Esophagus squamous epithelium (tissue), 4 donors: ENCODE measurements around the gene KLHDC8B.

ENCODE experiments used
- CTCF ChIP-seq, 6 experiments: fragments of 450-650 bp in 4 of 6; fragments of 200-600 bp in 2 of 6; sonication (generic) in 2 of 6; IDR thresholded peaks; one replicate each; pipeline ENCODE4 v1.5.1; 2016 to 2019; ENCODE audit warnings: antibody characterized with exemption in 6 of 6, mild to moderate bottlenecking in 4 of 6, moderate library complexity in 4 of 6
- POLR2A ChIP-seq, 4 donors: fragments of 450-650 bp; IDR thresholded peaks; one replicate each; pipeline ENCODE4 v1.6.1; 2017; ENCODE audit warnings: antibody characterized with exemption in 4 of 4, mild to moderate bottlenecking in 4 of 4, moderate library complexity in 3 of 4

DNA sequence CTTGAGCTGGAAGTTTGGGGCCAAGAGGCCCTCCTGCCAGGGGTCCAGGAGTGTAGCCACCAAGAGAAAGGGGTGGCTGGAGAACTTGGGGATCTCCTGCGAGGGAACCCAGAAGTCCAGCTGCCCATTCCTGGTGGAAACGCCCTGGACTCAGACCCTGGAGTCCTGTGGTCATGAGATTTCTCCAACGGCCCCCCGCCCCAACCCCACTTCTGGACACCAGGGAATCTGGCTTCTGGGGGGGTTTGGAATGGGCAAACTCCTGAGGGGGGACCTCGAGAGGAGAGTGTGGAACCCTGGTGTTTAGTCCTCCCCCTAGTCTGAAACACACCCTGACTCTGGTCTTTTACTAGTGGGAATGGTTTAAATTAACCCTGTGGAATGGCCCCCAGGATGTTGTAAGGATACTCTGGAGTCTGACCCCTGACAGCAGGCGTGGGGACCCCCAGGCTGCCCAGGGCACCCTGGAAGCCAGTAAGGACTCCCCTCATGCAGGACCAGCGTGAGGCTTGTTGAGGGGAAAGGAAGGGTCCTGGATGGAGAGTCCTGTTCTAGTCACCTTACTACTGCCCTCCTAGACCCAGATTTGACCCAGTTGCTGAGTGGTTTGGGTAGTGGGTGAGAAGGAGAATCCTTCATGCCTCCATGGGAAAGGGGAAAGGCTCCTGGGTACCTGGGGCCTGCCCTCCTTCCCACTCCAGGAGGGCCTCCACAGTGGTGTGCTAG lies 540 bp downstream of the KLHDC8B start:
- TF ChIP-seq CTCF (IDR thresholded peaks at IDR 0.05) (no peak), POLR2A (IDR thresholded peaks at IDR 0.05) (no peak)
